PC-9 (cell line): ENCODE measurements around the gene MPIG6B.

Experiments
- EZH2 ChIP-seq: fragments of 200-600 bp; sonication (generic); IDR thresholded peaks from 2 replicates; pipeline ENCODE4 v1.8.0; 2017; ENCODE audit warnings: antibody characterized with exemption, low read depth
- TF ChIP-seq, protein P1 (sequence below): fragments of 200-600 bp; sonication (generic); conservative IDR thresholded peaks from 2 replicates; pipeline ENCODE4 v1.6.1; 2017; ENCODE audit warnings: mixed run types, antibody characterized with exemption, mild to moderate bottlenecking, moderate library complexity

DNA sequence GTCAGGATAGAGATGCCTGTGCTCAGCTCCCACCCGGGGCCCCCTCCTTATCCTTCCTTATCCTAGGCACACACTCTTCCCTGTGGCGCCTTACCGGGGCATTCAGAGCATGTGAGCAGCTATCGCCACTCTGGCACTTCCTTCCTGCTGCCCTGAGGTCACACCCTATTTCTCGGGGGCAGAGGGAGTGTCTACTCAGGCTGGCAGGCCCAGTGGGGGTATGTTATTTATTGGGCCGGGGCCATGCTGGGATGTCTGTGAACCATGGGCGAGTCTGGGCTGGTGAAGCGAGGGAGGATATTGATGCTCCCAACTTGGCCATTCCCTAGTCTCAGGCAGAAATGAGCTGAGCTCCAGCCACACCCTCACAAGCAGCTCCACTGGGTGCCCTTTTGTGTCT, 11.9 kb upstream of the MPIG6B start:
- TF ChIP-seq, protein P1, sequence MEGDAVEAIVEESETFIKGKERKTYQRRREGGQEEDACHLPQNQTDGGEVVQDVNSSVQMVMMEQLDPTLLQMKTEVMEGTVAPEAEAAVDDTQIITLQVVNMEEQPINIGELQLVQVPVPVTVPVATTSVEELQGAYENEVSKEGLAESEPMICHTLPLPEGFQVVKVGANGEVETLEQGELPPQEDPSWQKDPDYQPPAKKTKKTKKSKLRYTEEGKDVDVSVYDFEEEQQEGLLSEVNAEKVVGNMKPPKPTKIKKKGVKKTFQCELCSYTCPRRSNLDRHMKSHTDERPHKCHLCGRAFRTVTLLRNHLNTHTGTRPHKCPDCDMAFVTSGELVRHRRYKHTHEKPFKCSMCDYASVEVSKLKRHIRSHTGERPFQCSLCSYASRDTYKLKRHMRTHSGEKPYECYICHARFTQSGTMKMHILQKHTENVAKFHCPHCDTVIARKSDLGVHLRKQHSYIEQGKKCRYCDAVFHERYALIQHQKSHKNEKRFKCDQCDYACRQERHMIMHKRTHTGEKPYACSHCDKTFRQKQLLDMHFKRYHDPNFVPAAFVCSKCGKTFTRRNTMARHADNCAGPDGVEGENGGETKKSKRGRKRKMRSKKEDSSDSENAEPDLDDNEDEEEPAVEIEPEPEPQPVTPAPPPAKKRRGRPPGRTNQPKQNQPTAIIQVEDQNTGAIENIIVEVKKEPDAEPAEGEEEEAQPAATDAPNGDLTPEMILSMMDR, result no peak
- no peak for TF ChIP-seq EZH2
